WERI-Rb-1 (cell line): ENCODE data around the gene PEPD.

Experiments
- DNase-seq: peaks from one replicate; pipeline ENCODE4 v3.0.0-alpha.2; 2020
- H3K27ac ChIP-seq: fragments of 250-450 bp; sonication (Bioruptor Pico); 2 replicates; pipeline ENCODE4 v1.5.1; 2020; ENCODE audit warnings: mild to moderate bottlenecking, moderate library complexity
- H3K27me3 ChIP-seq: fragments of 250-450 bp; sonication (Bioruptor Pico); 2 replicates; pipeline ENCODE4 v1.5.1; 2021; ENCODE audit warnings: mild to moderate bottlenecking, low read depth, moderate library complexity; ENCODE audit not compliant: insufficient read depth, severe bottlenecking
- H3K36me3 ChIP-seq: fragments of 250-450 bp; sonication (Bioruptor Pico); 2 replicates; pipeline ENCODE4 v1.5.1; 2020; ENCODE audit warnings: mild to moderate bottlenecking, moderate library complexity
- H3K4me3 ChIP-seq: 2 replicates; pipeline ENCODE4 v1.5.1; 2011; ENCODE audit warnings: low read depth, mild to moderate bottlenecking, control low read depth, low read length
- H3K9me3 ChIP-seq: fragments of 250-450 bp; sonication (Bioruptor Pico); 2 replicates; pipeline ENCODE4 v1.5.1; 2021; ENCODE audit warnings: mild to moderate bottlenecking, moderate library complexity; ENCODE audit not compliant: severe bottlenecking
- TF ChIP-seq, protein P1 (sequence below): IDR thresholded peaks from 2 replicates; pipeline ENCODE4 v1.5.1; 2011; ENCODE audit warnings: low read depth, mild to moderate bottlenecking, control low read depth, inconsistent platforms, low read length

The PEPD gene

DNA sequence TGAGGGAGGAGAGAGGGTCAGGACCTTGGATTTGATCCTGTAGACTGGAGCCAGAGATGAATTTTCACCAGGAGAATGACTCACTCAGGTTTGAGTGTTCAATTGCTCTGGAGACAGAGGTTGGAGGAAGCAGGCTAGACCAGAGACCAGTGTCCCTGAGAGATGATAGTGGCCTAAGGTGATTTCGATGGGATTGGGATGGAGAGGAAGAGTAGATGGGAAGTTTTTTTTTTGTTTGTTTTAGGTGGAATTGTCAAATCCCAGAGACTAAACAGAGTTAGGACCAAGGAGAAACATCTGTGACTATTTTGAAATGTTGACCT, 145.8 kb downstream of the PEPD start:
- H3K27ac ChIP-seq = no peak overlapping the region
- no peak for DNase-seq

GRCh38 chr19:33375156-33375836, 146.3 kb downstream of the PEPD start:
- H3K36me3 ChIP-seq = peaks cover 37% of the 10 kb centered on the region
- no peak for DNase-seq
- no peaks in the 10 kb centered on the region for H3K9me3 ChIP-seq
- no peak overlapping the region for H3K27ac ChIP-seq
- H3K4me3 ChIP-seq = no peak overlapping the region; the same call in 1 of the 2 replicates
- TF ChIP-seq, protein P1, sequence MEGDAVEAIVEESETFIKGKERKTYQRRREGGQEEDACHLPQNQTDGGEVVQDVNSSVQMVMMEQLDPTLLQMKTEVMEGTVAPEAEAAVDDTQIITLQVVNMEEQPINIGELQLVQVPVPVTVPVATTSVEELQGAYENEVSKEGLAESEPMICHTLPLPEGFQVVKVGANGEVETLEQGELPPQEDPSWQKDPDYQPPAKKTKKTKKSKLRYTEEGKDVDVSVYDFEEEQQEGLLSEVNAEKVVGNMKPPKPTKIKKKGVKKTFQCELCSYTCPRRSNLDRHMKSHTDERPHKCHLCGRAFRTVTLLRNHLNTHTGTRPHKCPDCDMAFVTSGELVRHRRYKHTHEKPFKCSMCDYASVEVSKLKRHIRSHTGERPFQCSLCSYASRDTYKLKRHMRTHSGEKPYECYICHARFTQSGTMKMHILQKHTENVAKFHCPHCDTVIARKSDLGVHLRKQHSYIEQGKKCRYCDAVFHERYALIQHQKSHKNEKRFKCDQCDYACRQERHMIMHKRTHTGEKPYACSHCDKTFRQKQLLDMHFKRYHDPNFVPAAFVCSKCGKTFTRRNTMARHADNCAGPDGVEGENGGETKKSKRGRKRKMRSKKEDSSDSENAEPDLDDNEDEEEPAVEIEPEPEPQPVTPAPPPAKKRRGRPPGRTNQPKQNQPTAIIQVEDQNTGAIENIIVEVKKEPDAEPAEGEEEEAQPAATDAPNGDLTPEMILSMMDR = no peak
- H3K27me3 ChIP-seq = no peaks in the 10 kb centered on the region

More for the DNA sequence above, 145.8 kb downstream of the PEPD start:
- Histone ChIP-seq H3K36me3 (peaks cover 40% of the 10 kb centered on the region), H3K4me3 (no peak overlapping the region), H3K27me3 (no peaks in the 10 kb centered on the region), H3K9me3 (no peaks in the 10 kb centered on the region)
- TF ChIP-seq, protein P1 = no peak

DNA sequence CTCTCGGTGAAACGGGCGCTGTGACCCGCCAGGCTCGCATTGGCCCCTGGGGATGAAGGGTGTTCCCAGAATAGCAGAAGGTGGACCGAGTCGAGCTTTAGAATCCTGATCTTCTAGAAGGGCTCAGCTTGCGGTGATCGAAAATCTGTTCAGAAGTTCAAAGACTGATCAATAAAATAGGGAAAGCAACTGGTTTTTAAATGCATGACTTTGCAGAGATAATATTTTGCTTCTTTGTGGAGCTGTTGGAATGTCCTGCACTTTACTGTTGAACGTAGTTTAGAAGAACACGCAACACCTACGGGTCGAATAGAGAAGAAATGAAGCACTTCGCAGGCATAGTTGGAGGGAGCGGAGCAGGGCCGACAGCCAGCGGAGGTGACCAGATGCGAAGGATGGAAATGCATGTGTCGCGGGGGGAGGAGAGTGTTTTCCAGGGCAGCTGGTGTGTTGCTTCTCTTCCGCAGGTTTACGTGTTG, 147.3 kb downstream of the PEPD start:
- TF ChIP-seq, protein P1 = no peak
- Histone ChIP-seq H3K36me3 (peaks cover 27% of the 10 kb centered on the region), H3K27me3 (no peaks in the 10 kb centered on the region), H3K4me3 (peak overlapping the region; percentile 92), H3K9me3 (no peaks in the 10 kb centered on the region), H3K27ac (peak overlapping the region; percentile 98)
- peak; percentile 60 for DNase-seq

DNA sequence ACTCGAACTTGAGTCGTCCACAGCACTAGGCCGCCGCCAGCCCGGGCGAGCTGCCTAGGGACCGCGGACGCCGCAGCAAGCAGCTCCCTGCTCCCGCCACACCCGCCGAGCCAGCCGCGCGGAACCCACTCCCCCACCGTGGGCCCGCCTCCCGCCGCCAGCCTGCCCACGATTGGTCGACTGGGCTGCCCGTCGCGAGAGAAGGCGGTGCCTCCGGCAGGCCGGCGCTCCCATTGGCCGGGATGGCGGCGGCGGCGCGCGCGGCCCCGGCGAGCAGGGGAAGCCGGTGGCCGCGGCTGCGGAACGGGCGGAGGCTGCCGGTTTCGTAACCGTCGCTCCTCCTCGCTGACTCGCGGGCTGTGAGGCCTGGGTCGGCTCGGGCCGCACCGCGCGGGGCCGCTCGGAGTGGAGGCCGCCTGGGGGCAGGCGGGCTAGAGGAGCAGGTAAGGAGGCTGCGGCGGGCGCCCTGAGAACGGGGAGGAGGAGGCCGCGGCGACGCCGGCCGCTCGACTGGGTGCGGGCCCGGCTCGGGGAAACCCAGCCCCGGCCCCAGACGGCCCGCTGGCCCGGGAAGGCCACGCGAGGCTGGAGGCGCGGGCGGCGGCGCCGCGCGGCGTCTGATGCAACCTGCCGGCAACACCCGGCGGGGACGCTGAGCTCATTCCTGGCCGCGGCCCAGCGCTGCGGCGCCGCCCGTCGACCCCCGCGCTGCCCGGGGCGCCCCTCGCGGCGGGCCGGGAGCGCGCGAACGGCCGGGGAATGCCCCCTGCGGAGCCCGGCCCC, 147.9 kb downstream of the PEPD start, which contains the start of gene CEBPG:
Gene CEBPG (plus strand): TSS at position 257 of the 783 bp plus-strand sequence. CDS start 5,531 bp downstream, outside the sequence.
- peak; percentile 94 for DNase-seq
- TF ChIP-seq, protein P1 = no peak
- peak within 1 kb of the TSS; percentile 98 for H3K27ac ChIP-seq
- H3K9me3 ChIP-seq = no peaks in the 10 kb centered on the region
- H3K36me3 ChIP-seq = peaks cover 20% of the 10 kb centered on the region
- H3K4me3 ChIP-seq = peak within 1 kb of the TSS; percentile 92
- no peaks in the 10 kb centered on the region for H3K27me3 ChIP-seq

GRCh38 chr19:33370783-33371182, 150.8 kb downstream of the PEPD start:
- DNase-seq = no peak
- no peak overlapping the region for H3K27ac ChIP-seq
- no peaks in the 10 kb centered on the region for H3K27me3 ChIP-seq
- peaks cover 10% of the 10 kb centered on the region for H3K36me3 ChIP-seq
- H3K4me3 ChIP-seq = no peak overlapping the region
- TF ChIP-seq, protein P1 = no peak
- no peaks in the 10 kb centered on the region for H3K9me3 ChIP-seq
